Lung (tissue), 12 donors: ENCODE data around the gene PDZD2. TPM values are rescaled to one million over a fixed set of nuclear protein-coding genes. Genes with fewer than 3 reads are reported as not detected.
A peak's percentile ranks its signal among the peaks of the same experiment; 100 is the strongest.

Experiments used
- ATAC-seq: fragments of 200-7000 bp; cut with Tn5 transposase; one replicate; pipeline ENCODE4 v1.9.1; 2020; ENCODE audit warnings: moderate number of reproducible peaks; ENCODE audit not compliant: insufficient read depth, low FRiP score
- DNase-seq, 3 donors: peaks; one replicate each; pipeline ENCODE4 v3.0.0-alpha.2; 2013 to 2017
- H3K27ac ChIP-seq, 2 donors: one replicate each; pipeline ENCODE4 v1.5.1; 2013; ENCODE audit warnings: mild to moderate bottlenecking in 2 of 2, moderate library complexity in 2 of 2, control low read depth in 1 of 2, inconsistent platforms in 1 of 2, low read depth in 1 of 2, low read length in 1 of 2
- H3K27me3 ChIP-seq, 3 donors: one replicate each; pipeline ENCODE4 v1.5.1; 2013; ENCODE audit warnings: low read length in 2 of 3; ENCODE audit not compliant: control insufficient read depth in 3 of 3, insufficient read depth in 3 of 3
- H3K36me3 ChIP-seq, 4 donors: one replicate each; pipeline ENCODE4 v1.5.1; 2013; ENCODE audit warnings: low read length in 4 of 4, mild to moderate bottlenecking in 1 of 4, moderate library complexity in 1 of 4; ENCODE audit not compliant: control insufficient read depth in 4 of 4, insufficient read depth in 4 of 4
- H3K4me1 ChIP-seq, 5 donors: one replicate each; pipeline ENCODE4 v1.5.1; 2013; ENCODE audit warnings: low read length in 5 of 5, mild to moderate bottlenecking in 2 of 5, moderate library complexity in 1 of 5; ENCODE audit not compliant: control insufficient read depth in 5 of 5, insufficient read depth in 5 of 5
- H3K4me3 ChIP-seq: one replicate; pipeline ENCODE4 v1.5.1; 2013; ENCODE audit warnings: mild to moderate bottlenecking, control low read depth, moderate library complexity
- H3K9ac ChIP-seq, 2 donors: one replicate each; pipeline ENCODE4 v1.5.1; 2013; ENCODE audit warnings: low read length in 2 of 2, control low read depth in 1 of 2; ENCODE audit not compliant: insufficient read depth in 1 of 2
- H3K9me3 ChIP-seq, 4 donors: one replicate each; pipeline ENCODE4 v1.5.1; 2013; ENCODE audit warnings: low read length in 3 of 4, mild to moderate bottlenecking in 1 of 4, moderate library complexity in 1 of 4; ENCODE audit not compliant: control insufficient read depth in 4 of 4, insufficient read depth in 3 of 4
- CTCF ChIP-seq: IDR thresholded peaks from 2 replicates; pipeline ENCODE4 v1.5.1; 2012; ENCODE audit warnings: mild to moderate bottlenecking; ENCODE audit errors: control extremely low read depth, extremely low read depth
- WGBS, 2 donors: extraction: QIAGEN DNeasy Blood & Tissue Kit; methylation state at CpG; one replicate each; pipeline ENCODE4 v1.1.7; 2013; 5-methylcytosine and 5-hydroxymethylcytosine counted together
- polyA plus RNA-seq, 2 donors: library from polyadenylated mRNA; stranded (reverse); fragments of 200-250 nt; gene quantifications; one replicate each; pipeline ENCODE4 v1.2.1, GENCODE V29; 2013
- total RNA-seq, 2 donors: library from RNA; depleted of rRNA in 1 of 2; stranded (reverse); fragments of >200 nt in 1 of 2; gene quantifications; one replicate each; pipeline ENCODE4 v1.2.1, GENCODE V29; 2014 to 2021
- donor health status: control.
- donor health status: control.
- donor health status: Bipolar disorder and iron deficiency.
- donor health status: healthy.
- donor health status: DM: yes; HTN: yes; CAD: no.

Gene PDZD2
- total and polyA plus RNA-seq, 4 donors = 9.2 to 56.3 (median 24.8) TPM

DNA sequence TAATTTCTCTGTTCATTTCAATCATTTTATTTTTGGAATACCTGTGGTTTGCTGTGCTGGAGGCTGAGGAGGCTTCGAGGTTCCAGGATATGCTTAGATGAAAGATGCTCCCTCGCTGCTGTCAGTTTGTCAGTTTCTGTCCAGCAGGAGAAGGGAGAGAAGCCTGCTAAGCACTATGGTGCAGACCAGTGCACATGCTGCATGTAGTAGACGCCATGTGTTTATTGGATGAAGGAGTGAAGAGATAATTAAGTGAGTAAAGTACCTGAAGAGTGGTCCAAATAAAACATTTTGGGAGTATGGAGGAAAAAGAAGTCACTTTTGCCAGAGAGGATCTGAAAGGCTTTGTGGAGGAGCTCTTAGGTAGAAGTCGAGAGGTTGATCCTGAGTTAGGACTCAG is 2.1 kb downstream of the PDZD2 start:
- H3K9ac ChIP-seq = no peak overlapping the region
- peaks cover 0 to 20% (median 10%) of the 10 kb centered on the region in 5 donors for H3K4me1 ChIP-seq
- H3K4me3 ChIP-seq = no peak overlapping the region
- ATAC-seq (no peak), DNase-seq (no peak)
- no peaks in the 10 kb centered on the region for H3K9me3 ChIP-seq
- no peak overlapping the region for H3K27ac ChIP-seq
- no peaks in the 10 kb centered on the region for H3K36me3 ChIP-seq
- peaks cover 0 to 11% (median 5%) of the 10 kb centered on the region in 3 donors for H3K27me3 ChIP-seq
- WGBS, 2 donors = 86 to 92% methylated on average over 4 of the region's 4 CpGs
- no peak for TF ChIP-seq CTCF

DNA sequence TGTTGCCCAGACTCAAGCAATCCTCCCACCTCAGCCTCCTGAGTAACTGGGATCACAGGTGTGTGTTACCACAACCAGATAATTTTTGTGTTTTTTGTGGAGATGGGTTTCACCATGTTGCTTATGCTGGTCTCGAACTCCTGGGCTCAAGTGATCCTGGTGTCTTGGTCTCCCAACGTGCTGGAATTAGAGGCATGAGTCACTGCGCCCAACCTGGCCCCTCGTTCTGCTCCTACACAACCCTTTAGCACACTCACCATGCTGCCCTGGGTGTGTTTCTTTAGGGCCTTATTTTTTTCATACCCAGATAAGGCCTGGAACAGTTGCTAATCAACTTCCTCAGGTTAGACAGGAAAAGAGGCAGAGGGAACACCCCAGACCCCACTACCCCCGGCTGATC is 2.6 kb downstream of the PDZD2 start:
- Histone ChIP-seq H3K4me3 (no peak overlapping the region), H3K36me3 (no peaks in the 10 kb centered on the region), H3K9ac (no peak overlapping the region), H3K9me3 (no peaks in the 10 kb centered on the region), H3K4me1 (peaks cover 0 to 16% (median 10%) of the 10 kb centered on the region in 5 donors), H3K27ac (peak overlapping the region in 1 of 2 donors; percentile 6), H3K27me3 (peaks cover 0 to 11% (median 5%) of the 10 kb centered on the region in 3 donors)
- ATAC-seq (no peak), DNase-seq (no peak)
- TF ChIP-seq CTCF = no peak
- WGBS, 2 donors = 66 to 87% methylated on average over 5 of the region's 5 CpGs

DNA sequence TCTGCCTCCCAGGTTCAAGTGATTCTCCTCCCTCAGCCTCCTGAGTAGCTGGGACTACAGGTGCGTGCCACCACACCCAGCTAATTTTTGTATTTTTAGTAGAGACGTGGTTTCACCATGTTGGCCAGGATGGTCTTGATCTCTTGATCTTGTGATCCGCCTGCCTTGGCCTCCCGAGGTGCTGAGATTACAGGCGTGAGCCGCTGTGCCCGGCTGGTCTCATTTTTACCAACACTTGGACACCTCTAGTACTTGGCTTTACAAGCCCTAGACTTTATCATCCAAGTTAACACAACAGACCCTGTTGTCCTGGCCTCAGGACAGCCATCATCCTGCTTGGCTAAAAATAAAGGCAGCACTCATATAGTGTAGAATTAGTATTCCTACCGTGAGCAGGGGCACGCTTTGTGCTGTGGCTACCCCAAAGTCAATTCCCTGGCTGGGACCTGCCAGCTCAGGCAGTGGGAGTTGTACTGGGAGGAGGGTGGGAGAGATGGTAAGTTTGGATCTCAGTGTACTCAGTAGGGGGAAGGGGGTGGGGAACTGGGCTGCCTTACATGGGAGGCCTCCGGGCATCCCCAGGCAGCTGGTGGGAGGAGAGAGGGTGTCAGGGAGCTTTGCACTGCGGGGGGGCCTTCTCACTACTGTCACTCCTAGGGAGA is 6.6 kb downstream of the PDZD2 start:
- H3K9me3 ChIP-seq = no peaks in the 10 kb centered on the region
- 84 to 85% methylated on average over 11 of the region's 11 CpGs for WGBS, 2 donors
- DNase-seq = no peak
- H3K27me3 ChIP-seq = peaks cover 0 to 9% (median 5%) of the 10 kb centered on the region in 3 donors
- no peak for ATAC-seq
- no peak for TF ChIP-seq CTCF
- H3K4me1 ChIP-seq = peaks cover 0 to 17% (median 0%) of the 10 kb centered on the region in 5 donors
- peak overlapping the region in 1 of 2 donors; percentile 54 for H3K27ac ChIP-seq
- no peaks in the 10 kb centered on the region for H3K36me3 ChIP-seq
- no peak overlapping the region for H3K9ac ChIP-seq
- no peak overlapping the region for H3K4me3 ChIP-seq

DNA sequence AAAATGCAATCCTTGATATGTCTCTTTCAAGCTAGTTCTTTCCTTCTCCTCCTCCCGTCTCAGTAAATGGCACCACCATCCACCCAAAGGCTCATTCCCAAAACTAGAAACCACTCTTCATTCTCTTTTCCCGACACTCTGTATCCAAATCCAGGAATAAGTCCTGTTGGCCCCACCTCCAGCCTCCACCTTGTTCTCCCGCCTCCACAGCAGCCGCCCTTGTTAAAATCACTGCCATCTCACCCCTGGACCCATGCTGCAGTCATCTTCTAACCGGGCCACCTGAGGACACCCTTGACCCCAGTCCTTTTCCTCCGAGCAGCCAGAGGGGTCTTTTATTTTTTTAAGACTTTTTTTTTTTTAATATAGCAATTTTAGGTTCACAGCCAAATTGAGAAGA is 9.4 kb downstream of the PDZD2 start:
- 93 to 97% methylated on average over 6 of the region's 6 CpGs for WGBS, 2 donors
- TF ChIP-seq CTCF = no peak
- DNase-seq (no peak), ATAC-seq (no peak)
- Histone ChIP-seq H3K4me3 (no peak overlapping the region), H3K9ac (no peak overlapping the region), H3K36me3 (no peaks in the 10 kb centered on the region), H3K4me1 (peaks cover 0 to 16% (median 0%) of the 10 kb centered on the region in 5 donors), H3K9me3 (no peaks in the 10 kb centered on the region), H3K27me3 (no peaks in the 10 kb centered on the region), H3K27ac (no peak overlapping the region)
